Neuron (in vitro differentiated cells): Measurements from ENCODE around the gene SYNE3.

ENCODE experiments used
- H2AFZ ChIP-seq: one replicate; pipeline ENCODE4 v1.6.1; 2013; ENCODE audit warnings: low read depth, mild to moderate bottlenecking, inconsistent platforms, low read length, moderate library complexity
- H3K27me3 ChIP-seq: one replicate; pipeline ENCODE4 v1.6.1; 2013; ENCODE audit warnings: low read length; ENCODE audit not compliant: insufficient read depth
- H3K36me3 ChIP-seq: one replicate; pipeline ENCODE4 v1.6.1; 2013; ENCODE audit warnings: low read length; ENCODE audit not compliant: insufficient read depth
- H3K4me1 ChIP-seq: one replicate; pipeline ENCODE4 v1.6.1; 2013; ENCODE audit warnings: low read length; ENCODE audit not compliant: insufficient read depth
- H3K4me3 ChIP-seq: 2 replicates; pipeline ENCODE4 v1.5.1; 2013; ENCODE audit warnings: mild to moderate bottlenecking, low read length, moderate library complexity
- H3K9me3 ChIP-seq: one replicate; pipeline ENCODE4 v1.6.1; 2013; ENCODE audit warnings: low read length

Gene SYNE3

GRCh38 chr14:95526483-95527386 lies 10.3 kb upstream of the SYNE3 start:
- no peaks in the 10 kb centered on the region for H3K27me3 ChIP-seq
- no peak overlapping the region for H2AFZ ChIP-seq
- peaks cover 1% of the 10 kb centered on the region for H3K4me1 ChIP-seq
- no peaks in the 10 kb centered on the region for H3K36me3 ChIP-seq
- H3K4me3 ChIP-seq = no peak overlapping the region
- no peaks in the 10 kb centered on the region for H3K9me3 ChIP-seq

- no peaks in the 10 kb centered on the region for H3K9me3 ChIP-seq
- H3K27me3 ChIP-seq = no peaks in the 10 kb centered on the region
- no peaks in the 10 kb centered on the region for H3K36me3 ChIP-seq
- no peaks in the 10 kb centered on the region for H3K4me1 ChIP-seq
- H2AFZ ChIP-seq = no peak overlapping the region
- no peak overlapping the region for H3K4me3 ChIP-seq
These were observed 9.5 kb upstream of the SYNE3 start for GRCh38 chr14:95525999-95526398.

DNA sequence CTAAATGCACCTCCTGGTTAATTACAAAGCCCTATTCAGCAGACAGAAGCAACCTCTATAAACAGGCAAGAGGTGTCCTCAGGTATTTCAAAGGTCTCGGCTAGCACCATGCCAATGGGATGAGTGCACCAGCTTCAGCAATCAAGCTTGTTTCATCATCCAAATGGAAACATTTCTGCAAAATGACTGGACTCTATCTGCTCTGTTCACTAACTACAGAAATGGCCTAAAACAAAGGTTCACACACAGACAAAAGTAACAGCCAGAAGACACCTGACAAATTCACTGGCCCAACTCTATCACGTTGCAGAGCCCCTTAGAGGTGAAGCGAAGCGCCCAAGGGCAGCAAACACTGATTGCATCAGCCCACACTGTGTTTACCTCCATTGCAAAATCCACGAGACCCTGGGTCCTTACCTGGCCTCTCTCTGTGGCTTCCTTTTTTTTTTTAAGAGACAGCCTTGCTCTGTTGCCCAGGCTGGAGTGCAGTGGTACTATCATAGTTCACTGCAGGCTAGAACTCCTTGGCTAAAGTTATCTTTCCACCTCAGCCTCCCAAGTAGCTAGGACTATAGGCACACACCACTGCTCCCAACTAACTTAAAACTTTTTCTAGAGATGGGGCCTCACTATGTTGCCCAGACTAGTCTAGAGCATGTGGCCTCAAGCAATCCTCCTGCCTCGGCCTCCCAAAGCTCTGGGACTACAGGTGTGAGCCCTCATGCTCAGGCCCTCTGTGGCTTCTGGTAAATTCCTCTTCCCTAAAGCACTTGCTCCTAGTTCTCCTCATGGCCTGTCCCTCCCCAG lies 8.5 kb upstream of the SYNE3 start:
- no peaks in the 10 kb centered on the region for H3K9me3 ChIP-seq
- no peaks in the 10 kb centered on the region for H3K27me3 ChIP-seq
- no peak overlapping the region for H2AFZ ChIP-seq
- no peak overlapping the region for H3K4me3 ChIP-seq
- no peaks in the 10 kb centered on the region for H3K4me1 ChIP-seq
- H3K36me3 ChIP-seq = no peaks in the 10 kb centered on the region

GRCh38 chr14:95523815-95524448 lies 7.5 kb upstream of the SYNE3 start:
- no peaks in the 10 kb centered on the region for H3K9me3 ChIP-seq
- no peaks in the 10 kb centered on the region for H3K27me3 ChIP-seq
- no peak overlapping the region for H3K4me3 ChIP-seq

DNA sequence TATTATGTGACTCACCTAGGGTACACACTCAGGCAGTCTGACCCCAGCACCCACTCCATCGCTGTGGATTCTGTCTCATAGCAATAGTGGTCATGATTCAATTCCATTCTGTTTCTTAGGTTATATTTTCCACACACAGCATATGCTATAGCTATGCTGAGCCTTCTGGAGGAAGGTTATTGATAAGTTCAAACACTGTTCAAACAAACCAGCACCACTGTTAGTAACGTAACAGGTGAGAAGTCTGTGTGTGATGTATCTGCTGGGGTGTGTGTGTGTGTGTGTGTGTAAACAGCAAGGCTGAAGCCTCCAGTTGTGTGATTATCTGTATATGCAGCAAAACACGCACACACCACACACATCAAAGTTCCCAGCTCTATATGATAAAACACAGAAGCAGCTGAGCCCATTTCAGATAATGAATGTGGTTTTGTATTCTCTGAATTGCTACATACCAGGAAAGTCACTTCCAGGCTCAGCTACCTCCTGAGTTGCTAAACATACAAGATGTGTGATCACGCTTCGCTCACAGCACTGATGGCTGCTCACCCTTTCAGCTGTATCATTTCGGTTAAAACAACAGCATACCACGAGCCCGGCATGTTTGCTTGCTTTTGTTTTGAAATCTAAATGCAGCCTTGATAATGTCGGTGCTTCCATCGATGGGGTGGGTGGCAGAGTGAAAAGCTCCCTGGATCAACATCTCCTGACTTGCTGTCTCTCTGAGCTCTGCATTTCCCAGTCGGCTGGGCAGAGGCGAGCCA lies 6.8 kb upstream of the SYNE3 start:
- Histone ChIP-seq H3K4me1 (no peaks in the 10 kb centered on the region), H3K9me3 (no peaks in the 10 kb centered on the region), H3K4me3 (no peak overlapping the region), H2AFZ (no peak overlapping the region), H3K27me3 (no peaks in the 10 kb centered on the region), H3K36me3 (no peaks in the 10 kb centered on the region)

More at GRCh38 chr14:95523815-95524448, 7.5 kb upstream of the SYNE3 start:
- Histone ChIP-seq H3K4me1 (no peaks in the 10 kb centered on the region), H2AFZ (no peak overlapping the region), H3K36me3 (no peaks in the 10 kb centered on the region)

DNA sequence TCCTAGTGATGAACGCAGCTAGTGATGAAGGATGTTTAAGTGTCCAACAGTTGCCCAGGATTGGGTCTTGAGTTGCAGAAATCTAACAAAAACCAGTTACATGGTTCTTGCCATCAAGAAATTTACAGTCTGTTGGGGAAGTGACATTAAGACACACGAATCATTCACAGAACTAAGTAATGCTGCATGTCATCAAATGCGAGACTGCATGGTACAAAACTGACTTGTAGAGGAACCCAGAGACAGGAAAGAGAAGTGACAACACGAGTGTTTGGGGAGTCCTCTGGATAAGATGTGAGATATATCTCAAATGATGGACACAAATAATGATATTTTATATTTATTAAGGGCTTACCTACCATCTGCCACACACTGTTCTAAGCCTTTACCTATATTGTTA lies 6.1 kb upstream of the SYNE3 start:
- Histone ChIP-seq H3K36me3 (no peaks in the 10 kb centered on the region), H3K27me3 (no peaks in the 10 kb centered on the region), H3K4me3 (no peak overlapping the region), H3K4me1 (no peaks in the 10 kb centered on the region), H3K9me3 (no peaks in the 10 kb centered on the region), H2AFZ (no peak overlapping the region)

- no peaks in the 10 kb centered on the region for H3K36me3 ChIP-seq
- H2AFZ ChIP-seq = no peak overlapping the region
- no peaks in the 10 kb centered on the region for H3K4me1 ChIP-seq
- H3K27me3 ChIP-seq = peaks cover 4% of the 10 kb centered on the region
- no peak overlapping the region for H3K4me3 ChIP-seq
- no peaks in the 10 kb centered on the region for H3K9me3 ChIP-seq
These were observed 5.7 kb upstream of the SYNE3 start for GRCh38 chr14:95522116-95522515.

DNA sequence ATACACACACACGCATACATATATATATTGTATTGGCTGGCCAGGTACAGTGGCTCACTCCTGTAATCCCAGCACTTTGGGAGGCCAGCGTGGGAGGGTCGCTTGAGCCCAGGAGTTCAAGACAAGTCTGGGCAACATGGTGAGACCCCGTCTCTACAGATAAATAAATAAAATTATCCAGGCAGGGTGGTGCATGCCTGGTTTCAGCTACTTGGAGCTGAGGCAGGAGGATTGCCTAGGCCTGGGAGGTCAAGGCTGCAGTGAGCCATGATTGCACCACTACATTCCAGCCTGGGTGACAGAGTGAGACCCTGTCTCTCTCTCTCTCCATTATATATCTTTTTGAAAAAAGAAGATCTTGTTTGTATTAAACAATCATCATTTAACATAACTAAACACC lies 4.6 kb upstream of the SYNE3 start:
- peaks cover 1% of the 10 kb centered on the region for H3K4me1 ChIP-seq
- no peaks in the 10 kb centered on the region for H3K36me3 ChIP-seq
- peaks cover 7% of the 10 kb centered on the region for H3K27me3 ChIP-seq
- no peak overlapping the region for H3K4me3 ChIP-seq
- no peak overlapping the region for H2AFZ ChIP-seq
- H3K9me3 ChIP-seq = no peaks in the 10 kb centered on the region

GRCh38 chr14:95520346-95520745 lies 3.9 kb upstream of the SYNE3 start:
- Histone ChIP-seq H2AFZ (no peak overlapping the region), H3K27me3 (peaks cover 13% of the 10 kb centered on the region), H3K4me1 (peaks cover 8% of the 10 kb centered on the region), H3K4me3 (no peak overlapping the region), H3K36me3 (no peaks in the 10 kb centered on the region), H3K9me3 (no peaks in the 10 kb centered on the region)

DNA sequence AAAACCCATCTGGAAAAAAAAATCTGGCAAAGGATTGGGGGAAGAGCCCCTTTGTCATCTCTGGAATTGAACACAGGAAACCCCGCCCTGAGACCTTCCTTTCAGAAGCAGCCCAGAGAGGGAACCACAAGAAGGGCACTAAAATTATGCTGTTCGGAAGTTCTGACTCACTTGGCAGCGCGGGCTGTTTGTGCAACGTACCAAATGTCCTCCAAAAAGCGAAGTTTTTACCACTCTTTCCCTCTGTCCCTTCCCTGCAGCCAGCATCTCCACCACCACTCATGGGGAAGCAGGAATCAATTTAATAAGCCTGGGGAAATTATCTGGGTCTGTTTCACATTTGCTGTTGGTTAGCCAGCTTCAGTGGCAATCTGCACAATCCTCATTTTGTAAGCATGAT lies 3.2 kb upstream of the SYNE3 start:
- Histone ChIP-seq H3K9me3 (no peaks in the 10 kb centered on the region), H3K4me3 (no peak overlapping the region), H2AFZ (no peak overlapping the region), H3K27me3 (peaks cover 15% of the 10 kb centered on the region), H3K4me1 (peaks cover 14% of the 10 kb centered on the region), H3K36me3 (no peaks in the 10 kb centered on the region)

- Histone ChIP-seq H3K4me3 (no peak overlapping the region), H2AFZ (no peak overlapping the region), H3K9me3 (no peaks in the 10 kb centered on the region), H3K36me3 (no peaks in the 10 kb centered on the region), H3K27me3 (peaks cover 15% of the 10 kb centered on the region), H3K4me1 (peaks cover 20% of the 10 kb centered on the region)
These were observed 1.7 kb upstream of the SYNE3 start for GRCh38 chr14:95518045-95518751.
